ENCODE data around the gene OSGIN1. TPM values are rescaled to one million over a fixed set of nuclear protein-coding genes. Genes with fewer than 3 reads are reported as not detected.

The OSGIN1 gene, protein sequence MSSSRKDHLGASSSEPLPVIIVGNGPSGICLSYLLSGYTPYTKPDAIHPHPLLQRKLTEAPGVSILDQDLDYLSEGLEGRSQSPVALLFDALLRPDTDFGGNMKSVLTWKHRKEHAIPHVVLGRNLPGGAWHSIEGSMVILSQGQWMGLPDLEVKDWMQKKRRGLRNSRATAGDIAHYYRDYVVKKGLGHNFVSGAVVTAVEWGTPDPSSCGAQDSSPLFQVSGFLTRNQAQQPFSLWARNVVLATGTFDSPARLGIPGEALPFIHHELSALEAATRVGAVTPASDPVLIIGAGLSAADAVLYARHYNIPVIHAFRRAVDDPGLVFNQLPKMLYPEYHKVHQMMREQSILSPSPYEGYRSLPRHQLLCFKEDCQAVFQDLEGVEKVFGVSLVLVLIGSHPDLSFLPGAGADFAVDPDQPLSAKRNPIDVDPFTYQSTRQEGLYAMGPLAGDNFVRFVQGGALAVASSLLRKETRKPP
- 3.1 and 3.3 TPM in 2 replicates for total RNA-seq

DNA sequence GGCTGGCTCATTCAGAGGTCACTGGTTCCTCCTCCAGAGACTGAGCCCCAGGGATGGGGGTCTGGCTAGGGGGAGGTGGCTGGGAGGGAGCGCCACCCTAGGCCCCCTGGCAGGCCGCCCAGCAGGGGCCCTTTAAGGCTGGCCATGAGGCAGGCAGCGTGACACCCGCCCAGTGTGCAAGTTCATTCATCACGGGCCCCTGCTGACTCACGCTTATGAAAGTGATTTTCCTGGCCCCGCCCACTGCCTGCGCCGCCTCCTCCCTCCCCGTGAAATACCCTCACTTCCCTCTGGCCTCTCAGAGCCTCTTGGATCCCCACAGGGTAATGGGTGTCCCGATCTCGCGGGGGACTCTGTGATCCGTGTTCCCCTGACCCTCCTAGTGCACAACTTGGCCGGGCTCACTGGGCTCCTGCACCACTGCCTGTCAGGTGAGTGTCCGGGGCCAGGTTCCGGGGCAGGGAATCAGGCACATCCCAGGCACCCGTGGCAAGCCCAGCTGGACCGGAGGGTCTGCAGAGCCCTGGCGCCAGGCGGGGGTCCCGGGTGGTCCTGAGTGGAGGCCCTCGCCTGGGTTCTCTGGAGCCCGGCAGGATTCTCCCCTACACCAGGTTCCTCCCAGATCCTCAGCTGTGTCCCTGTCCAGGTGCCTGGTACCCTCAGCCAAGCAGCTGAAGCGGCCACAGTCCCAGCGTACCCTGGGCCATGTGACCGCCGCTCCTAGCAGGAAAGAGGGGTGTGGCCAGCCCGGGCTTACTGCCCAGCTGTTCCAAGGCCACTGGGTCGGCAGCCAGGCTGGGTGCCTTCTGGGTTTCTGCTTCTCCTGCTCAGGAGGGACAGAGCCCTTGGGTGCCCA lies at the start of gene OSGIN1:
Gene OSGIN1 (plus strand): TSS at position 301 of the 856 bp plus-strand sequence. CDS start 4,432 bp downstream, outside the sequence.

GRCh38 chr16:83967838-83968305 lies 14.8 kb downstream of the OSGIN1 start, which contains the start of gene NECAB2:
NECAB2 (plus strand) TSS chr16:83968244; CDS start chr16:83968649, 405 bp downstream.

Other genes starting within 250 kb of the OSGIN1 start
- gene HSBP1, start 145.3 kb upstream of the OSGIN1 start, total RNA-seq = 38.2 and 47.1 TPM in 2 replicates
- gene MLYCD, start 54.1 kb upstream of the OSGIN1 start, total RNA-seq = 2.9 and 3.3 TPM in 2 replicates
- under 0.01 TPM in 1 of 2 replicates, not detected in the other for gene NECAB2, start 15.0 kb downstream of the OSGIN1 start, total RNA-seq
- gene SLC38A8, start 89.6 kb downstream of the OSGIN1 start, total RNA-seq = not detected in 2 replicates
- 63.9 and 72.1 TPM in 2 replicates for gene MBTPS1, start 163.7 kb downstream of the OSGIN1 start, total RNA-seq
- 13.1 and 13.2 TPM in 2 replicates for gene HSDL1, start 191.9 kb downstream of the OSGIN1 start, total RNA-seq
- gene DNAAF1, start 192.1 kb downstream of the OSGIN1 start, total RNA-seq = not detected in 2 replicates
- gene TAF1C, start 233.8 kb downstream of the OSGIN1 start, total RNA-seq = 23.1 and 27.6 TPM in 2 replicates
- not detected in 2 replicates for gene ADAD2, start 237.9 kb downstream of the OSGIN1 start, total RNA-seq